Stomach (tissue), 9 donors: Measurements from ENCODE around the gene SH3D21. TPM values are rescaled to one million over a fixed set of nuclear protein-coding genes. Genes with fewer than 3 reads are reported as not detected.

Experiments used
- DNase-seq, 2 donors: peaks; one replicate each; pipeline versions ENCODE4 v3.0.0 to v3.0.0-alpha.2; 2013 to 2019
- H3K27ac ChIP-seq, 5 donors: fragments of 200-600 bp in 4 of 5; sonication (generic) in 4 of 5; one replicate each; pipeline ENCODE4 v1.5.1; 2013 to 2019; ENCODE audit warnings: mild to moderate bottlenecking in 1 of 5, moderate library complexity in 1 of 5
- H3K27me3 ChIP-seq, 3 donors: fragments of 200-600 bp; sonication (generic); one replicate each; pipeline ENCODE4 v1.5.1; 2017 to 2019; ENCODE audit warnings: mixed run types in 1 of 3
- H3K36me3 ChIP-seq, 4 donors: fragments of 200-600 bp; sonication (generic); 1 replicate in 3 of 4; 2 replicates in 1 of 4; pipeline ENCODE4 v1.5.1; 2016 to 2019
- H3K4me1 ChIP-seq, 4 donors: fragments of 200-600 bp; sonication (generic); one replicate each; pipeline ENCODE4 v1.5.1; 2016 to 2019
- H3K4me3 ChIP-seq, 4 donors: fragments of 200-600 bp; sonication (generic) in 3 of 4; one replicate each; pipeline ENCODE4 v1.5.1; 2016 to 2019; ENCODE audit warnings: mild to moderate bottlenecking in 1 of 4
- H3K9me3 ChIP-seq, 4 donors: fragments of 200-600 bp; sonication (generic); one replicate each; pipeline ENCODE4 v1.5.1; 2016 to 2019
- CTCF ChIP-seq, 7 experiments: fragments of 450-650 bp in 4 of 7; fragments of 200-600 bp in 3 of 7; sonication (generic) in 3 of 7; IDR thresholded peaks; one replicate each; pipeline ENCODE4 v1.5.1; 2016 to 2019; ENCODE audit warnings: antibody characterized with exemption in 7 of 7, control low read depth in 2 of 7, mild to moderate bottlenecking in 1 of 7
- EP300 ChIP-seq: sonication (generic); formaldehyde crosslinking; IDR thresholded peaks from one replicate; pipeline ENCODE4 v1.6.1; 2017; ENCODE audit warnings: antibody characterized with exemption
- POLR2A ChIP-seq, 4 donors: fragments of 450-650 bp; IDR thresholded peaks; one replicate each; pipeline ENCODE4 v1.6.1; 2016; ENCODE audit warnings: antibody characterized with exemption in 4 of 4, control low read depth in 2 of 4, mild to moderate bottlenecking in 1 of 4, moderate library complexity in 1 of 4
- POLR2AphosphoS5 ChIP-seq, 3 donors: sonication (generic); formaldehyde crosslinking; IDR thresholded peaks; one replicate each; pipeline ENCODE4 v1.6.1; 2016; ENCODE audit warnings: antibody characterized with exemption in 3 of 3
- WGBS, 5 donors: extraction: QIAGEN DNeasy Blood & Tissue Kit in 3 of 5; methylation state at CpG; one replicate each; pipeline versions ENCODE4 v1.1.5 to v1.1.7; 2013 to 2018; 5-methylcytosine and 5-hydroxymethylcytosine counted together
- intact Hi-C: fragments of 100-400 bp; cut with DNase I; formaldehyde crosslinking; loops from one replicate; pipeline ENCODE4 v1.15.1; 2023; ENCODE audit warnings: low total_unique reads
- polyA plus RNA-seq, 3 donors: library from polyadenylated mRNA; stranded (reverse); fragments of 200-250 nt; gene quantifications; one replicate each; pipeline ENCODE4 v1.2.3, GENCODE V29; 2013
- total RNA-seq, 5 donors: library from RNA; depleted of rRNA; stranded (reverse); fragments of >200 nt; gene quantifications; one replicate each; pipeline versions ENCODE4 v1.1.0 to v1.2.3, GENCODE V29; 2014 to 2016
- donor health status: healthy with polysubstance abuse.
- donor health status: Bipolar disorder and iron deficiency.
- donor health status: healthy.

The SH3D21 gene
- total and polyA plus RNA-seq, 8 donors: 0.76 to 120 (median 3.5) TPM; not detected in 1

DNA sequence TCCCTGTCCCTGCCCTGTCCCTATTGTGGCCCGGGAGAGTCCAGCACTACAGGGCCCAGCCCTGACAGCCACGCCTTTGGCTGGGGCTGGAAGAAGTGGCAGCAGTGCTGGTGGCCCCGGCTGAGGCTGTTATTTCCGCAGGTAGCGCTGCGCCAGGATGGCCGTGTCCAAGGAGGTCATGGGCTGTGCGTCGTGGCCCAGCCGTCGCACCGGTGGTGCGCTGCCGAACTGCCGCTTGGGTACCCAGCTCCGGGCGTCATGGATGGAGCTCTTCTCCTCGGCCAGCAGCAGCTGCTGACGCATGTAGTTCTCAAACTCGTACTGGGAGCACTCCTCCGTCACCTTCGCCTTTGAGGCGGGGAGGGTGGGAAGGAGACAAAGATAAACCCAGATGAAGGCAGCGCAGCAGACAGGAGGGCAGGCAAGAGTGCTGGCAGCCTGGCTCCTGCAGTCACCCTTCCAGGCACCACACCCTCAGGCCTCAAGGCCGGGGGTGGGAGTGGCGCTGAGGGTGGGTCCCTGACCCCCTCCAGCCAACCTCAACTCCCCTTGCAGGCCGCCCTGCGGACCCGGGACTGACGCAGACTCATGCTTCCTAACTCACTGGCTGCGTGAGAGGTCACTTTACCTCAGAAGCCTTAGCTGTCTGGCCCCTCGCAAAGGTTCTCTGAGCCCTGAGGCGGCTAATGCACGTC is 35.6 kb downstream of the SH3D21 start:
- H3K36me3 ChIP-seq: peaks cover 42 to 76% (median 71%) of the 10 kb centered on the region in 4 donors
- WGBS, 5 donors: 81 to 91% (median 86%) methylated on average over 10 to 34 of the region's 34 CpGs

DNA sequence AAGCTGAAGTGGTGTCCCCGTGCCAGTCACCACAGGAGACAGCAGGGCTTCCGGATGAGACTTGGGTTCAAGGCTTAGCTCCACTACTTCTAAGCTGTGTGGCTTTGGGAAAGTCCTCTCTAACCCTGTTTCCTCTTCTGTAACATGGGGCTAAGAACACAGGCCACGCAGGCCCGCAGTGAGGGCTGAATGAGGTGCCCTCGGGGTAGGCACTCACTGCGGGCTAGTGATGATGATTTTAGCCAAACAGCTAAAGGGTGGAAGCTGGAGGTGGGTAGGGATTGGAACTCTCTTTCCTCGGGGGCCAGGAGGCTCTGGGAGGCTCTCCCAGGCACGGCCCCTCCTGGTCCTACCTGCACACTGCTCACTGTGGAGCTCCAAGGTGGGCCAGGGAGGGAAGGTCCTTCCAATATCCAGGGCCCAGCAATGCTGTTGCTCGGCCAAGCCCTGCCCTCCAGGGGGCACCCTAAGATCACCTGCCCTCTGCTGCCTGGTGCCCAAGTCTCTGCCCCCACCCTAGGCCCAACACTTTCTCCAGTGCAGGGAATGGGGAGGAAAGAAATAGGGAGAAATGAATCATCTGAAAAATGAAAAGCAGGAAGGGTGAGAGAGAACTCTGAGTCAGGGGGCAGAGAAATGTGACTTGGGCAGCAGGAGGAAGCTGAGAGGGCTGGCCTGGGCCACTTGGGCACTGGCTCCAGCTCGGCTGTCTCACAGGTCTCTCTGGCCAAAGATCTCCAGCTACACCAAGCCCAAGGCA is 36.4 kb downstream of the SH3D21 start:
- peak; percentile 52 to 66 for DNase-seq
- peak overlapping the region in 3 of 5 donors; percentile 53 to 67 (median 62) for H3K27ac ChIP-seq
- H3K36me3 ChIP-seq: peaks cover 50 to 84% (median 79%) of the 10 kb centered on the region in 4 donors
- WGBS, 5 donors: 64 to 83% (median 78%) methylated on average over 5 to 10 of the region's 10 CpGs
- peaks cover 0 to 40% (median 8%) of the 10 kb centered on the region in 4 donors for H3K4me1 ChIP-seq
- intact Hi-C loops: no loop called here
- H3K9me3 ChIP-seq: no peaks in the 10 kb centered on the region
- TF ChIP-seq EP300: no peak
- peak in 5 of 7 experiments; percentile 47 to 67 (median 57) for TF ChIP-seq CTCF (IDR thresholded peaks at IDR 0.05)
- no peak for TF ChIP-seq POLR2A (IDR thresholded peaks at IDR 0.05)
- peak in 1 of 3 donors; percentile 4 for TF ChIP-seq POLR2AphosphoS5 (IDR thresholded peaks at IDR 0.05)
- no peak overlapping the region for H3K4me3 ChIP-seq
- H3K27me3 ChIP-seq: no peaks in the 10 kb centered on the region

More for the DNA sequence above, 35.6 kb downstream of the SH3D21 start:
- no peak for DNase-seq
- intact Hi-C loops: no loop called here
- no peaks in the 10 kb centered on the region for H3K9me3 ChIP-seq
- no peak for TF ChIP-seq EP300
- TF ChIP-seq POLR2AphosphoS5 (IDR thresholded peaks at IDR 0.05): no peak
- no peak for TF ChIP-seq CTCF (IDR thresholded peaks at IDR 0.05)
- no peak for TF ChIP-seq POLR2A (IDR thresholded peaks at IDR 0.05)
- no peak overlapping the region for H3K4me3 ChIP-seq
- peak overlapping the region in 1 of 5 donors; percentile 67 for H3K27ac ChIP-seq
- H3K4me1 ChIP-seq: peaks cover 0 to 40% (median 8%) of the 10 kb centered on the region in 4 donors
- H3K27me3 ChIP-seq: no peaks in the 10 kb centered on the region

GRCh38 chr1:36343651-36344394 is 37.7 kb downstream of the SH3D21 start:
- no peak for TF ChIP-seq CTCF (IDR thresholded peaks at IDR 0.05)
- no peak for TF ChIP-seq POLR2A (IDR thresholded peaks at IDR 0.05)
- TF ChIP-seq POLR2AphosphoS5 (IDR thresholded peaks at IDR 0.05): no peak
- WGBS, 5 donors: 92 to 96% (median 93%) methylated on average over 16 to 24 of the region's 24 CpGs
- intact Hi-C loops: no loop called here
- Histone ChIP-seq H3K4me3 (no peak overlapping the region), H3K27ac (peak overlapping the region in 3 of 5 donors; percentile 1 to 67 (median 53)), H3K36me3 (peaks cover 62 to 96% (median 91%) of the 10 kb centered on the region in 4 donors), H3K4me1 (peaks cover 2 to 34% (median 8%) of the 10 kb centered on the region in 4 donors), H3K9me3 (no peaks in the 10 kb centered on the region), H3K27me3 (no peaks in the 10 kb centered on the region)
- DNase-seq: no peak

GRCh38 chr1:36344395-36344680 is 38.2 kb downstream of the SH3D21 start:
- DNase-seq: no peak
- Histone ChIP-seq H3K4me3 (no peak overlapping the region), H3K36me3 (peaks cover 62 to 98% (median 96%) of the 10 kb centered on the region in 4 donors), H3K27me3 (no peaks in the 10 kb centered on the region), H3K9me3 (no peaks in the 10 kb centered on the region), H3K27ac (peak overlapping the region in 1 of 5 donors; percentile 1), H3K4me1 (peaks cover 1 to 34% (median 9%) of the 10 kb centered on the region in 4 donors)
- no peak for TF ChIP-seq EP300
- TF ChIP-seq CTCF (IDR thresholded peaks at IDR 0.05): no peak
- TF ChIP-seq POLR2AphosphoS5 (IDR thresholded peaks at IDR 0.05): no peak
- no peak for TF ChIP-seq POLR2A (IDR thresholded peaks at IDR 0.05)
- intact Hi-C loops: no loop called here
- WGBS, 5 donors: 82 to 97% (median 90%) methylated on average over 4 to 8 of the region's 8 CpGs
